ENCODE measurements around the gene STXBP4. TPM values are rescaled to one million over a fixed set of nuclear protein-coding genes. Genes with fewer than 3 reads are reported as not detected.

STXBP4 gene
- polyA plus RNA-seq, 4 donors: 15.5 to 20.1 (median 19.0) TPM

- no peak for DNase-seq (ENCODE audit: low read depth in 4 of 4, low spot score in 3 of 4)
Measured at GRCh38 chr17:55110521-55110920, 142.0 kb downstream of the STXBP4 start.

DNA sequence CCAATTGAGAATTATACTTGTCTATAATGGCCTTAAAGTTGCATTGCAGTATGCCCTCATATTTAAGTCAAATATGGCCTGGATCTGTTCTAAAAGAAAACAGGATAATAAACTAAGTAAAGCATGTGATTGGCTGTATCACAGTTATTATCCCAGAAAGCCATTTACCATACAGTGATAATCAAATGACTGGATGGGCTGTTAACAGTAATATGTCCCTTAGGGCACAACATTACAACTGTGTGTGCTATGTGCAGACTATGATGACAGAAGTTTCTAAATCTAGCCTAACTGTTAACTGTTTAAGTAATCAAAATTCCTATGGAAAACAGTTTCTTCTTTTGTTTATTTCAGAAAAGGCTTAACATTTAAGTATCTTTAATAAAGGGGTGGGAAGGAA, 145.7 kb downstream of the STXBP4 start:
- DNase-seq (ENCODE audit: low read depth in 4 of 4, low spot score in 3 of 4): no peak

GRCh38 chr17:55116440-55116914, 147.9 kb downstream of the STXBP4 start:
- no peak for DNase-seq (ENCODE audit: low read depth in 4 of 4, low spot score in 3 of 4)

DNA sequence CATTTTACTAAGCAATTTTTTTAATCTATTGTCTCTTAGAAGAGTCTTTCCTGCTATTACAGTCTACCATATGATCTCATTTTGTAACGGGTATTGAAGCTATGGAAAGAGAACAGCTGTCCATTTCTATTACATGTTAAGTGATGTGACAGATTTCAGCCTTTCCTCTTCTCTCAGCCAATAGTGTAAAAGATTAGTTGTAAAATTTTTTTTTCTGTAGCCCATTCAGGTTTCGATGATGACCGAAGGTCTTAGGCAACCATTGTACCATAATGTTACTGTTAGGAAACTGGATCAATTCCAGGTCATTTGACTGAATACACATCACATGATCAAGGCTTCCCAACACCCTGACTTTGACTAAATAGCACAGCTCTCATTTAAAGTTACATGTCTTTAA, 148.6 kb downstream of the STXBP4 start:
- no peak for DNase-seq (ENCODE audit: low read depth in 4 of 4, low spot score in 3 of 4)

DNA sequence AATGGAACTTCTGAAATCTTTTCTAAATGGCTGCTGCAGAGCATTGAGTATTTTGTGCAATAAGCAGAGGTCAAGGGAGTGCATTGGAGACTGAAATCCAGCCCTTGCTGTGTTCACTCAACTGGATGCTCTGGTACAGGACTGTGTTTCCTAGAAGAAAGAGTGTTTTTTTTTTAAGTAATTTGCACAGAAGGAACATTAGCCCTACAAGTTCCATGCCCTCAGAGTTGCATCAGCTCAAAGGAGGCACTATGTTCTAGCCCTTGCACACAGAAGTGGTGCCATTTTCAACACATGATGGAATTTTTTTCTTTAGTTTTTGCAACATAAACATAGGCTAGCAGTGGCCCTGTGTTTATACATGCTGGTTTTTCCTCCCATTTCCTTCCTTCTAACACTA, 152.1 kb downstream of the STXBP4 start:
- no peak for DNase-seq (ENCODE audit: low read depth in 4 of 4, low spot score in 3 of 4)

DNA sequence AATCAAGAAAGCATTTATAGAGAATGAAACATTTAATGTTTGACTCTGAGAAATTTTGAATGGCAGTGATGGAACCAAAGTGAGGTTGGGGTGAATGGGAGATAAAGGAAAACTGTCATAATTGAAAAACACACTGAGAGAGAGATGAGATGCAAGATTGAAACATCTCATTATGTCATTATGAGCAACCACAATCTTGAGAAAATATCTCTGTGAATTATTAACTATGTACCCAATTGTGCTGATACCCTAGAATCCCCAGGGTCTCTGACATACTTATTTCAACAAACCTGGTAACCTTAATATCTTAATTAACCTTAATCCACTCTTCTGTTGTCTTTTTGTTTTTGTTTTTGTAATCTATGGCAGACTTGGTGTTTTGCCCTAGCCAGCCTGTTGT, 152.7 kb downstream of the STXBP4 start:
- DNase-seq (ENCODE audit: low read depth in 4 of 4, low spot score in 3 of 4): no peak

- no peak for DNase-seq (ENCODE audit: low read depth in 4 of 4, low spot score in 3 of 4)
Measured at GRCh38 chr17:55122114-55122513, 153.5 kb downstream of the STXBP4 start.

DNA sequence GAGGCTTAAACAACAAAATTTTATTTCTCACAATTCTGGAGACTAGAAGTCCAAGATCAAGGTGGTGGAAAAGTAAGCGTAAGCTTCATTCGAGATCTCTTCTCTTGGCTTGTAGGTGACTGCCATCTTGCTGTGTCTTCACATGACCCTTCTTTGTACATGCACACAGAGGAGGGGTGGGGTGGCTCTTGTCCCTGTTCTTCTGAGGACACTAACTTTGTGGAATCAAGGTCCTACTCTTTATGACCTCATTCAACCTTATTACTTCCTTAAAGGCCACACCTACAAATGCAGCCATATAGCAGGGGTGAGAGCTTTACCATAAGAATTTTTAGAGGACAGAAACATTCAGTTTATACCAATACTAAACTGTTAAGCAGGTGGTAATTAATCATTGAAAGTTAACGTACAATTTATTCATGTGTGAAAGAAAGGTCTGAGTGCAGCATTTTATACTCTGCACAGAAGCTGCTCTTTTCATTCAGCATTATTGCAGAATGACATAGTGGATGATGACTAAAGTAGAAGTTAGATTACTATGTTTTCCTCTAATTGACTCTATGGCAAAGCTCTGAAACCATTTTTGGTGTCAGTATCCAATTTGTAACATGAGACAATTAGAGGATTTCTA, 156.3 kb downstream of the STXBP4 start:
- DNase-seq (ENCODE audit: low read depth in 4 of 4, low spot score in 3 of 4): no peak

DNA sequence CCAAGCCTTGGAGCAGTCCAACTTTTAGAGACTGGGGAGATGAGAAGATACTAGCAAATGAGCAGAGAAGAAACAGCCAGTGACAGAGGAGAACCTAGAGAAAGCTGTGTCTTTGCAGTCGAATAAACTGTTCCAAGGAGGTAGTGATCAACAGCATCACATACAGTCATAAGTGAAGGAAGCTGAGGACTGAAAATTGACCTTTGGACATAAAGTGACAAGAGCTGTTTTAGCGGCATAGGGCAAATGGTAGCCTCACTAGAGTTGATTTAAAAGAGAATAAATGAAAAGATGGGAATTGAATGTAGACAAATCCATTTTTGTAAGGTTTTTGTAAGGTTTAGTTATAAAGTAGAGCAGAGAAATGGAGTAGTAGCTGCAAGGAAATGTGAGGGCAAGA, 165.0 kb downstream of the STXBP4 start:
- no peak for DNase-seq (ENCODE audit: low read depth in 4 of 4, low spot score in 3 of 4)

DNA sequence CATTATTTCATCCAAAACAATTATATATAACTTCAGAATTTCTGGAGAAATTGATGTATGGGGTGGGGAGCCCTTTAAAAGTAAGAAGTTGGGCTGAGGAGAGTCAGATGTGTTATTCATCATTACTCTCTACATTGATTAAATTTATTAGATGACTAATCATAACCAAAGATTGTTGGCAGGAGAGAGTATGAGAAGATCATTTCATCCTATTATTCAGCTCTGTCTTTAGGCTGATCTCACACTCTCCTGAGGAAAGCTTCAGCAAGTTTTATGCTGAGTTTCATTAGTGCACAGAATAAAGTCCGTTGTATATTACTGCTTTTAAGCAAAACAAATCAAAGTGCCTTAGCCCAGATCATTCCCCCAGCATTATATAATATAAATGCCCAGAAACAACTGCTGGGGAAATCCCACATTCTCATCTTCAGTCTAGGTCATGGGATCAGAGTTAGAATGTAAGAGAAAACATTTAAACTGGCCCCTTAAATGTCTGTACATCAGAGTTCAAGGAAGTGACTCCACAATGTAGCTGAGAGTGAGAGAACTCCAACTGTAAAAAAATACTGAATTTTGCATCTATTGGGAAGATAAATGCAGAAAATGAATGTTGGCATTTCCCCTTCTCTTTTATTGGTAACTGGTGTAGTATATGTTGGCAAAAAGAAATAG, 166.1 kb downstream of the STXBP4 start:
- DNase-seq (ENCODE audit: low read depth in 4 of 4, low spot score in 3 of 4): no peak

DNA sequence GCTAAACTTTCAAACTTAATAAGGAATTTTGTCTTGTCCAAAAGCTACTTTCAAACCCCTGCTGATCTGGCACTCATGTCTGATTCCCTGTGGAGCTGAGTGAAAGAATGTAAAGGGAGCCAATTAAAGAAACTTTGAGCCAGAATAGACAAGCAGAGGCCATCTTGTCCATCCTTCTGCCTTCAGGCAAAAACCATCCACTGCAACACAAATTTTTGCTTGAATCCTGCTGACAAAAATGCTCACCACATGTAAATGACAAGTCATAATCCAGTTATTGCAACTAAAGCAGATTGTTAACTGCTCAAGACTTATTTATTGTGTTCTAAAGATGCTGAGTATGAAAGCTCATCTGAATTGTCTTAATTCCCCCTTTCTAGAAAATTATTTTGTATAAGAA, 172.2 kb downstream of the STXBP4 start:
- no peak for DNase-seq (ENCODE audit: low read depth in 4 of 4, low spot score in 3 of 4)

DNA sequence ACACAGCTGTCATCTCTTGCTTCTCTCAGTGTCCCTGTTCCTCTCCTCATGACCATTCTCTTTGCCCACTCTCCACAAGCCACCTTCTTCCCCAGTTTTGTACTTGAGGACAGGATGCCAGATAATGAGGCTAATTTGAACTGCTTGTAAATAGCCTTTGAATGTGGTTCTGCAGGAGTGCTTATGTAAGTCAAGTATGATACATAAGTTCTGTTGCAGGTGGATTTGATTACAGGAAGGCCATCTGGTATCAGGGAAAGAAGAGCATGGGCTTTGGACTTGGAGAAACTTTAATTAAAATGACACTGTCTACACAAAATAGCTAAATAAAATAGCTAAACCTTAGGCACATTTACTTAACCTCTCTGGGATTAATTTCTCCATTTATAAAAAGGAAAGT, 176.0 kb downstream of the STXBP4 start:
- no peak for DNase-seq (ENCODE audit: low read depth in 4 of 4, low spot score in 3 of 4)

DNA sequence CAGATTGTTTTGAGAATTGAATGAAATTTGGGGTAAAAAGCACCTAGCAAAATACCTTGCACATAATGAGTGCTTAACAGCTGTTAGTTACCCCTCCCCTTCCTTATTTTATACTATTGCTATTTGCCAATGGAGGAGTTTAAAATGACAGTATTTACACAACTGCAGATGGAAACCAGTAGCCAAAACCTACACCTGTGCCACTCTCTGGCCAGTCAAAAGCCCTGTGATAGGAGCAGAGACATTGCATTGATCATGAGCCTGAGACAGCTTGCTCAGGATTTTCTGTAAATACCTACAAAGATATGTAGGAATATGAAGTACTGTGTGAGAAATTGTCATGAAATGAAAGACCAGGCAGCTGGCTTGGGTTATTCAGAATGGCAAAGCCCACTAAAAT, 180.9 kb downstream of the STXBP4 start:
- no peak for DNase-seq (ENCODE audit: low read depth in 4 of 4, low spot score in 3 of 4)

DNA sequence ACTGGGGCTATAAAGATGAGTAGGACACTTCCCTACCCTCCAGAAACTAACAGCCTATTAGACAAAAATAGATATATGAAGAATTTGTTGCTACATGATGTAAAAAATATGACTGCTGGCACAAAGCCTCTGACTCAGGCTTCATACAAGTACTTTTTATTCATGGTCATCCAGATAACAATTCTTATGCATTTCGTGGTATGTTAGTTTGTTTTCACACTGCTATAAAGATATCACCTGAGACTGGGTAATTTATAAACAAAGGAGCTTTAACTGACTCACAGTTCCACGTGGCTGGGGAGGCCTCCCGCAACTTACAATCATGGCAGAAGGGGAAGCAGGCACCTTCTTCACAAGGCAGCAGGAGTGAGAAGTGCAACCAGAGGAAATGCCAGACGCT, 183.7 kb downstream of the STXBP4 start:
- no peak for DNase-seq (ENCODE audit: low read depth in 4 of 4, low spot score in 3 of 4)

DNA sequence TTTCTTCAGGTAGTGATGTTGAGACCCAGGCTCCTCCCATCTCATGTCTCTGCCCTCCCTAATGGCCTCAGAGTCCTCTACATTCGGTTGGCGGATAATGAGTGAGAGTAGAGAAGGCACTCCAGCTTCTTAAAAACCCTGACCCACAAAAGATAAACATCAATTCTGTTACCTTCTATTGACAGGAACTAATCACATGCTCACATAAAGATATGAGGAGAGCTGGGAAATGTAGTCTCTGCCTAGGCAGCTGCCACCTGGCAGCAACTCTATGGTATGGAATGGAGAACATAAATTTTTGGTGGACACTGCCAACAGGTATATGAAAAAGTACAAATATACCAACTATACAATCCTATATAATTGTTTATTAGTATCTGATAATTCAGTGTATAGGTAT, 185.5 kb downstream of the STXBP4 start:
- DNase-seq (ENCODE audit: low read depth in 4 of 4, low spot score in 3 of 4): no peak

DNA sequence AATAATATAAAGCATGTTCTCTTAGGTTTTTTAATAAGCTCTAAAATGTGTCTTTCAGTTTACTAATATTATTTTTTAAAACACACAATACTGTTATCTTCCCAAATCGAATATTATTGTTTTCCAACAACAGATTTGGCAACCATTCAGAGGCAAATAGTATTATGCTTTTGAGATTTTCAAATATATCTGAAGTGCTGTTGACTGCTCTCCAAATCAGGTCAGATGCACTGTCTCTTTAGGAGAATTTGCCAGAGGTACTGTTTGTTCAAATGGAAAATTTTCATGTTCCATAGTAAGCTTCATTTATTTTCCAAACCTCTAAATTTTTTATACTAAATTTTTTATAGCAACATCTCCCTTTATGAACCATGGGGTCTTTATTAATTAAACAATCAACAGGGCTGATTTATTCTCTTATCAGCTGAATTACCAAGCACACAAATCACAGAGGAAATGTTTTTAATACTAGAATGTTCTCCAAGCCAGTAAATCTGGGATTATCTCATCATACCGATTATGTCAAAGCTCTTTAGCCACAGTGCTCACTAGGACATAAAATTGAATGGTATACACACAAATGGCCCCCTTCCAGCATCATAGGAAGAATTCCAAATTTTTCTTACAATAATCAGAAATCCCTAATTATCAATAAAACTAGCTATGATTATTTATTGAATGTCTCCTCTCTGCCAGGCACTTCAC, 187.4 kb downstream of the STXBP4 start:
- no peak for DNase-seq (ENCODE audit: low read depth in 4 of 4, low spot score in 3 of 4)

- DNase-seq (ENCODE audit: low read depth in 4 of 4, low spot score in 3 of 4): peak in 1 of 4 donors; percentile 28
Measured at GRCh38 chr17:55157165-55157564, 188.6 kb downstream of the STXBP4 start.

DNA sequence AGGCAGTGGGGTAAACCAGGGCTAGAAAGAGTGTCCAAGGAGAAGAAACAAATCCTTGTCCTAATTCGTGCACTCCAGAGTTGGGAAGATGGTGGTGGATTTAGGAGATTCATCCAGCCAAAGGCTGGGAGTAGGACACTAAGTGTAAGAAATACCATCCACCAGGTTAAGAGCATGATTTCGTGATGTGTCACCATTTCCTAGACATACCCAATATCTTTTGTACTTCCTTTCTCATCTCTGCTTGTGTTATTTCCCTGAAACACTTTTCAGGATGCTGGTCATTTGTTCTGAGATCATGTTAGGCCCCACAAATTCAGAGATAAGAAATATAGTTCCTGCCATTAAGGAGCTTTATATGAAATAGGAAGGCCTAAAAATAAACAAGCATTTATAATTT, 189.9 kb downstream of the STXBP4 start:
- no peak for DNase-seq (ENCODE audit: low read depth in 4 of 4, low spot score in 3 of 4)

- DNase-seq (ENCODE audit: low read depth in 4 of 4, low spot score in 3 of 4): no peak
Measured at GRCh38 chr17:55159251-55159650, 190.7 kb downstream of the STXBP4 start.

- DNase-seq (ENCODE audit: low read depth in 4 of 4, low spot score in 3 of 4): no peak
Measured at GRCh38 chr17:55160501-55160900, 191.9 kb downstream of the STXBP4 start.

DNA sequence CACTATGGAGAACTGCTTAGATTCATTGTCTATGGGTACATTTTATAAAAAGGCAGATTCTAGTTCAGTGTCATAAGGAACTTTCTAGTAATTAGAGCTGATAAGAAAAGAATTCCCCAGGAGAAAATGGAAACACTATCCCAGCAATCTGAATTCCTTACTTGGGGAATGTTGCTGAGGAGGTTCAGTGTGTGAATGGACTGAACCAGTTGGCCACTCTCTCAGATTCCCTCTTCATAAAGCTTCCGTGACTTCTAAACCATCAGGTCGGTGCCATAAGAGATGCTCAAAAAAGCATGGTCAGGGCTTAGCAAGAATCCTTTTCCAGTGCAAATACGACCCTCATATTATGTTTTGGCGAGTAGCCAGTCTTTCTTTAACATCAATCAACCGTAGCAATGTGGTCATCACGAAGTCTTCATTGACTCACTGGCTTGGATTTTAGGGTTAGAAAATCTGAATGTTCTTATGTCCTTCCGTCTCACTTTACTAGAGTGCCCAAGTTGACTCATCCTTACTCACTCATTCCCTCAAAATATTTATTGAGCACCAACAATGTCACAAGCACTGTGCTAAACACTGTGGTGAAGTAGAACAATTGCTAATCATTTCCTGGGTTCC, 193.5 kb downstream of the STXBP4 start:
- no peak for DNase-seq (ENCODE audit: low read depth in 4 of 4, low spot score in 3 of 4)
